ENCODE data around the gene FAM47A.

Gene FAM47A

GRCh38 chrX:34132028-34132427, at the start of gene FAM47A:
Gene FAM47A (minus strand): TSS chrX:34132314. CDS start chrX:34132278, 36 bp downstream.
- DNase-seq (ENCODE audit: low read depth) = no peak

- DNase-seq (ENCODE audit: low read depth) = no peak
Observed at GRCh38 chrX:34147345-34147744, 15.2 kb upstream of the FAM47A start.

GRCh38 chrX:34146906-34147305, 14.8 kb upstream of the FAM47A start:
- no peak for DNase-seq (ENCODE audit: low read depth)

- DNase-seq (ENCODE audit: low read depth) = no peak
Observed at GRCh38 chrX:34144246-34144645, 12.1 kb upstream of the FAM47A start.

- DNase-seq (ENCODE audit: low read depth) = no peak
Observed at GRCh38 chrX:34140816-34141215, 8.7 kb upstream of the FAM47A start.

- DNase-seq (ENCODE audit: low read depth) = no peak
Observed at GRCh38 chrX:34130980-34131744, 952 bp downstream of the FAM47A start.

GRCh38 chrX:34130501-34130900, 1.6 kb downstream of the FAM47A start:
- no peak for DNase-seq (ENCODE audit: low read depth)

GRCh38 chrX:34126011-34126410, 6.1 kb downstream of the FAM47A start:
- DNase-seq (ENCODE audit: low read depth) = no peak

- DNase-seq (ENCODE audit: low read depth) = no peak
Observed at GRCh38 chrX:34119122-34119521, 13.0 kb downstream of the FAM47A start.

GRCh38 chrX:34112459-34112858, 19.7 kb downstream of the FAM47A start:
- DNase-seq (ENCODE audit: low read depth) = no peak
